HK-2 (cell line): Measurements from ENCODE around the gene CD82.
A peak's percentile ranks its signal among the peaks of the same experiment; 100 is the strongest.
"Not testable (repeated sequence)": the region's sequence is repeated elsewhere in the genome, so short reads cannot be mapped to it uniquely, and the experiment has no call there.

Experiments used
- DNase-seq: peaks from one replicate; pipeline ENCODE4 v3.0.0-alpha.2; 2018; ENCODE audit not compliant: unreplicated experiment

CD82 gene

DNA sequence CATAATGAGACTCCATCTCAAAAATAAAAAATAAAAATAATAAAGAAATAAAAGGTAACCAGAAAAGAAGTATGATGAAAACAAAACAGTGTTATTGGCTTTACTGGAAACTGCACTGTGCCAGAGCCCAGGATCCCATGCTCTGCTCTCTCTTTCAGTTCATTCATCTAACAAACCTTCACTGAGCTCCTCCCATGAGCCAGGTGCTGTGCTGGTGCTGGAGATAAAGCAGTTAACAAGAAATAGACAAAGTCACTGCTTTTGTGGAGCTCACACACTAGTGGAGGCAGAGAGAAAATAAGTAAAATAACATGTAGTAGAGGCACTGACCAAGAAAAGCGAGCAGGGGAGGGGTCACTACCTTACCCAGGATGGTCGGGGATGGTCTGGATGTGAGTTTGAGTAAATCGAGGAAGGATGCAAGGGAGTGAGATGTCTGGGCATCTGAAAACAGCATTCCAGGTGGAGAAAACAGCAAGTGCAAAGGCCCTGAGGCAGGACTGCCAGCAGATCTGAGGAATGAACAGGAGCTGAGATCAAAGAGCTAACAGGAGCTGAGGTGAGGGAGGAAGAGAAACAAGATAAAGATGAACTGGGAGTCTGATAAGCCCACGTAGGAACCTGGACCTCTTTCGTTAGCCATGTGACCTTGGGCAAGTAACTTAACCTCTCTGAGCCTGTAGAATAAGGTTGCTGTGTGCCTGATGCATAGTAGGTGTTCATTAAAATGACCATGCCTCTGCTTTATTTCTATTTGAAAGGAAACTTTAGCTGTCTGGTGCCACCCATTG, 31.3 kb upstream of the CD82 start:
- no peak for DNase-seq

DNA sequence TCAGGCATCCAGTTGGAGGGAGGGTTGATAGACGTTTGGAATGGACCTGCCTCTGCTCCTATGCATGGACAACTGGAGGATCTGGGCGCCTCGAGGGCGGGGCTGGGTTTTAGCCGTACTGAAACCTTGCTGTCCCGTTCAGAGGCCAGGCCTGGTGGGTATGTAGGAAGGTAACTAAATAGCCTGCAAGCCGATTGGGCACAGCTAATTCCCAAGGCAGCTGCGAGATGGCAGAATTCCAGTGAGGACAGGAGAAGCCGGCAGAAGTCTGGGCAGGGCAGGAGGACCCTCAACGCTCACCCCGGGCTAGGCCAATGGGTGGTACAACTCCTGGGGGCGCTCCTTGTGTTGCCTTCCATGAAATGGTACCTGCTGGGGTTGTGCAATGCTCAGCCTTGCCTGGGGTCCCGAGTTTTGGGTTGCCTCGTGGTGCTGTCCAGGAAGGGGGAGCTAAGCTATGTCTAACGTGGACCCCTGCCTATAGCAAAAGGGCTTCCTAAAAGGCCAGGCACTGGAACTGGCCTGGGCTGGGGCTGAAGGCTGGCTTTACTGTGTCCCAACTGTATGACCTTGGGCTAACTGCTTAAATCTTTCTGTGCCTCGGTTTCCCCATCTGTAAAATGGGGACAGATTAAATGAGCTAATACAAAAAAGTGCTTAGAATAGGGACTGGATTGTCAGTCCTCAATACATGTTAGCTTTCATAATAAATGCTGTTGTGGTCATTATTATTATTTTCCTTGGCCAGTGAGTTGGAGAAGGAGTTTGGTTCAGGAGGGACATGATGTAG, 30.1 kb upstream of the CD82 start:
- no peak for DNase-seq

DNA sequence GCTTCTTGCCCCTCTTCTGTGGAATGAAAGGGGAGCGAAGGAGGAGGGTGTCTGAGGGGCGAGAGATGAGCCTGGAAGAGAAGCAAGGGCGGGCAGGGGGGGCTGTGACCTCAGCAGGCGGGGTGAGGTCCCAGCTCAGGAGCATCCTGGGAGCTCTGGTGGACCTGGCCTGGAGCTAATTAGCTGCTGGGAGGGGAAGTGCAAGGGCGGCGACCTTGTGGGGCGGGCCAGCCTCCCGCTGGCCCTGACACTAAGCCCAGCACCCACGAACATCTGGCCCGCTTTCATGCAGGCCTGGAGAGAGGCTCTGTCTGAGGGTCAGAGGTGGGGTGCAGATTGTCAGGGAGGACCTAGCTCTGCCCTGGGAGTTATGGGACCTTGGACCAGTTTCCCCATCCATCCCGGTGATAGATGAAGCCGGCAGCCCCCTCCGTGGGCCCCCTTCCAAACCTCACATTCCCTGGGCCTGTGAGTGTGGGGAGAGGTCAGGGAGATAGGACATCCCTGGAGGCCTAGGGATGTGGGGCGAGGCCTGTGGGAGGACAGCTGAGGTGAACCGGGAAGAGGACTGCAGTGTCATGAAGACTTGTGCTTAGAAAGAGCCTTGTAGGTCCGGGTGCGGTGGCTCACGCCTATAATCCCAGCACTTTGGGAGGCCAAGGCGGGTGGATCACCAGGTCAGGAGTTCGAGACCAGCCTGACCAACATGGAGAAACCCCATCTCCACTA, 28.5 kb upstream of the CD82 start:
- no peak for DNase-seq

DNA sequence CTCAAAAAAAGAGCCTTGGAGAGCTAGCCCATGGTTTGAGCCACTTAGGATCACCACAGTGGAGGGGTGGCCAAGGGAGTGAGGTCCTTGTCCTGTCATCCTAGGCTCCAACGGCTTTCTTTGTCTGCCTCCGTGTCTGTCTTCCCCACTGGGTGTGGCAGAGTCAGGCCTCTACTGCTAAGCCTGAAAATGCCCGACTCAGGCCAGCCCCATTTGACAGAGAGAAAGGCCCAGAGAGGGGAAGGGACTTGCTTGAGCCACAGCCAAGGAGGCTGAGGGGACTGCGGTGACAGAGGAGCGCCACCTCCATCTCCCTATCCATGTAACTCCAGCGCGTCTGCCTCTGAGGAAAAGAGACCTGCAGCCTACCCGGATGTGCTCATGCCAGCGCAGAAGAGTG, 27.8 kb upstream of the CD82 start:
- DNase-seq = no peak

DNA sequence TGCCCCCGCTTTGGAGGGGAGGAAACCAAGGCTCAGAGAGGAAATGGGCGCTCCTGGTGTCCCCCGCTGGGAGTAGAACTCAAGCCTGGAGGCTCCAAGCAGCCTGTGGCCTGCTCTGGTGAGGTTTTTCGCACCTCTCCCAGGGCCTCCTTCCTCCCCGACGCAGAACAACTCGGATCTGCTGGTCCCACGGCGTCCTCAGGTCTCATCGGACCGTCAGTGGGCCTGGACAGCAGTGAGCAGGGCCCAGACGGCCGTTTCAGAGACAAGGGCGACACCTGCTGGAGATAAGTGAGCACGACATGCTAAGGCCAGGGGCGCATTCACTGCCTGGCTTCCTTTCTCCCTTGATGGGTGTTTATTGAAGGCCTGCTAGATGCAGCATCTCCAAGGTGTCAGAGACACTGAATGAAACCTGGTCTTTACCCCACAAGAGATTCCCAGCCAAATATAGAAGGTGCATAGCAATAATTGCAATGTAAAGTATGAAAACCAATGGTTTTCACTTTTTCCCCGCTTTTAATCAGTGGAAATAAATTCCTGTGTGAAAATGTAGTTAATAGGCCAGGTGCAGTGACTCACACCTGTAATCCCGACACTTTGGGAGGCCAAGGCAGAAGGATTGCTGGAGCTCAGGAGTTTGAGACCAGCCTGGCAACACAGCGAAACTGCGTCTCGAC, 26.9 kb upstream of the CD82 start:
- DNase-seq = peak; percentile 67

DNA sequence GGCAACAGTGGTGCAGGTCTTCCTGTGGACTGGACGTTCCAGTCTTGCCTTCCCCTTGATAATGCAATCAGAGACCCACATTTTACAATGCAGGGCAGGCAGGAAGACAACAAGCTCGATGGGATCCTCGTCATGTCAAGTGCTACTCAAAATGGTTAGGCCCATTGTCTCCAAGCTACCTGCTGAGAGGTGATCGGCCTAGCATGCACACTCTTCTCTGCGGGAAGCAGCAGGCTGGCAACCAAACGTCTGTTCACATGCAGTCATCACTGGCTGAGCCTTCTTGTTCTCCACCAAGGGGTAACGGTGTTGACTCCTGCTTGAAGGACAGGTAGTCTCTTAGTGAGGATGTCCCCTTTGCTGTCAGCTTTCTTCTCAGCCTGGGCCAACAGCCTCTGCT, 25.5 kb upstream of the CD82 start:
- no peak for DNase-seq

DNA sequence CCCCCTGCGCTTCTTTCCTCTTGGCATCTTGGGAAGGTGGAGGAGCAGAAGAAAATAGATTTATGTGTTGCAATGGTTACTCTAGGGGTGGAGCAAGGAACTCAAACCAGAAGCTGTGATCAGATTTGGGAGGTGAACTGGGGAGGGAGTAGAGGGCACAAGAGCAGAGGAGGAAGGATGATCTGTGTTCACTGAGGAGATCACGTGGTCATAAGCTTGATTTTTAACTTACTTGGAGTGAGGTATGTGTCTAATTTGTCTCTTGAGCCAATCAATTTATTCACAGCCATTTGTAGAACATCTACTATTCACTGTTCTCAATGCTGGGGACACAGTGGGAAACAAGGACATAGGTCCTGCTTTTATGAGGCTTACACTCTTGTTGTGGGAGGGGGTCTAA, 24.8 kb upstream of the CD82 start:
- no peak for DNase-seq

DNA sequence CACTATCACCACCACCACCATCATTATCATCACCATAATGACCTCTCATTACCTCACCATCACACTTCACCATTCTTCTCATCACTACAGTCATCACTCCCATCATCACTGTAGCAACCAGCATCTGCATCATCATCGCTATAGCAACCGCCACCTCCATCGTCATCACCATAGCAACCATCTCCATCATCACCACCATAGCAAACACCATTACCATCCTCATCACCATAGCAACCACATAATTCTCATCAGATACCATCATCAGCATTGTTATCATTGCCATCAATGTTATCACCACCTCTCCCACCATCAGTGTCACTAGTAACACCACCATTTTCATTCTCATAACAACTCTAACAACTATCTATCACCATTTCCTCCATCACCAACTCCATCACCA, 23.1 kb upstream of the CD82 start:
- no peak for DNase-seq

DNA sequence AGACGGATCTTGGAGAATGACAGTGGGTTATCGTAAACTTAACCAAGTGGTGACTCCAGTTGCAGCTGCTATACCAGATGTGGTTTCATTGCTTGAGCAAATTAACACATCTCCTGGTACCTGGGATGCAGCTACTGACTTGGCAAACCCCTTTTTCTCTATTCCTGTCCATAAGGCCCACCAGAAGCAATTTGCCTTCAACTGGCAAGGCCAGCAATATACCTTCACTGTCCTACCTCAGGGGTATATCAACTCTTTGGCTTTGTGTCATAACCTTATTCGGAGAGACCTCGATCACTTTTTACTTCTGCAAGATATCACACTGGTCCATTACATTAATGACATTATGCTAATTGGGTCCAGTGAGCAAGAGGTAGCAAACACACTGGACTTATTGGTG, 18.5 kb upstream of the CD82 start:
- DNase-seq = not testable (repeated sequence)

DNA sequence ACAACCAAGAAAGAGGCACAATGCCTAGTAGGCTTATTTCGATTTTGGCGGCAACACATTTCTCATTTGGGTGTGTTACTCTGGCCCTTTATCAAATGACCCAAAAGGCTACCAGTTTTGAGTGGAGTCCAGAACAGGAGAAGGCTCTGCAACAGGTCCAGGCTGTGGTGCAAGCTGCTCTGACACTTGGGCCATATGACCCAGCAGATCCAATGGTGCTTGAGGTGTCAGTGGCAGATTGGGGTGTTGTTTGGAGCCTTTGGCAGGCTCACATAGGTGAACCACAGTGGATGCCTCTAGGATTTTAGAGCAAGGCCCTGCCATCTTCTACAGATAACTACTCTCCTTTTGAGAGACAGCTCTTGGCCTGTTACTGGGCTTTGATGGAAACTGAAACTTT, 17.9 kb upstream of the CD82 start:
- DNase-seq = not testable (repeated sequence)

DNA sequence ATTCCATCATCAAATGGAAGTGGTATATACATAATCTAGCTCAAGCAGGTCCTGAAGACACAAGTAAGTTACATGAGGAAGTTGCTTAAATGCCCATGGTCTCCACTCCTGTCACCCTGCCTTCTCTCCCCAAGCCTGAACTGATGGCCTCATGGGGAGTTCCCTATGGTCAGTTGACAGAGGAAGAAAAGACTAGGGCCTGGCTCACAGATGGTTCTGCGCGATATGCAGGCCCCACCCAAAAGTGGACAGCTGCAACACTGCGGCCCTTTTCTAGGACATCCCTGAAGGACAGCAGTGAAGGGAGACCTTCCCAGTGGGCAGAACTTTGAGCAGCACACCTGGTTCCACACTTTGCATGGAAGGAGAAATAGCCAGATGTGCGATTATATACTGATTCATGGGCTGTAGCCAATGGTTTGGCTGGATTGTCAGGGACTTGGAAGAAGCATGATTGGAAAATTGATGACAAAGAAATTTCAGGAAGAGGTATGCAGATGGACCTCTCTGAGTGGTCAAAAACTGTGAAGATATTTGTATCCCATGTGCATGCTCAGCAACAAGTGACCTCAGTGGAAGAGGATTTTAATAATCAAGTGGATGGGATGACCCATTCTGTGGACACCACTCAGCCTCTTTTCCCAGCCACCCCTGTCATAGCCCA, 17.3 kb upstream of the CD82 start:
- no peak for DNase-seq

DNA sequence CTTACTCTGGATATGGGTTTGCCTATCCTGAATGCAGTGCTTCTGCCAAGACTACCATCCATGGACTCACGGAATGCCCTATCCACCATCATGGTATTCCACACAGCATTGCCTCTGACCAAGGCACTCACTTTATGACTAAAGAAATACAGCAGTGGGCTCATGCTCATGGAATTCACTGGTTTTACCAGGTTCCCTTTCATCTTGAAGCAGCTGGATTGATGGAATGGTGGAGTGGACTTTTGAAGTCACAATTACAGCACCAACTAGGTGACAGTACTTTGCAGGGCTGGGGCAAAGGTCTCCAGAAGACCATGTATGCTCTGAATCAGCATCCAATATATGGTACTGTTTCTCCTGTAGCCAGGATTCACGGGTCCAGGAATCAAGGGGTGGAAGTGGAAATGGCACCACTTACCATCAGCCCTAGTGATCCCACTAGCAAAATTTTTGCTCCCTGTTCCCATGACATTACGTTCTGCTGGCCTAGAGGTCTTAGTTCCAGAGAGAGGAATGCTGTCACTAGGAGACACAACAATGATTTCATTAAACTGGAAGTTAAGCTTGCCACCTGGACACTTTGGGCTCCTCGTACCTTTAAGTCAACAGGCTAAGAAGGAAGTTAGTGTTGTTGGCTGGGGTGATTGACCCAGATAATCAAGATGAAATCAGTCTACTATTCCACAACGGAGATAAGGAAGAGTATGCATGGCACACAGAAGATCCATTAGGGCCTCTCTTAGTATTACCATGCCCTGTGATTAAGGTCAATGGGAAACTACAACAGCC, 16.3 kb upstream of the CD82 start:
- DNase-seq = not testable (repeated sequence)

DNA sequence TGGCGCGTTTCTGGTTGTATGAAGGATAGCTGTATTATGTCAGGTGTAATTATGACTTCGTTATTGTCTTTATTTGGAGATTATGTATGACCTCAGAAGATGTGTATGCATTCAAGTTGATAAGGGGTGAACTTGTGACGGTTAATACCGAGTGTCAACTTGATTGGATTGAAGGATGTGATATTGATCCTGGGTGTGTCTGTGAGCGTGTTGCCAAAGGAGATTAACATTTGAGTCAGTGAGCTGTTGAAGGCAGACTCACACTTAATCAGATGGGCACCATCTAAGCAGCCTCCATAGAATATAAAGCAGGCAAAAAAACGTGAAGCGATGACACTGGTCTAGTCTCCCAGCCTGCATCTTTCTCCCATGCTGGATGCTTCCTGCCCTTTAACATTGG, 15.3 kb upstream of the CD82 start:
- DNase-seq = no peak

DNA sequence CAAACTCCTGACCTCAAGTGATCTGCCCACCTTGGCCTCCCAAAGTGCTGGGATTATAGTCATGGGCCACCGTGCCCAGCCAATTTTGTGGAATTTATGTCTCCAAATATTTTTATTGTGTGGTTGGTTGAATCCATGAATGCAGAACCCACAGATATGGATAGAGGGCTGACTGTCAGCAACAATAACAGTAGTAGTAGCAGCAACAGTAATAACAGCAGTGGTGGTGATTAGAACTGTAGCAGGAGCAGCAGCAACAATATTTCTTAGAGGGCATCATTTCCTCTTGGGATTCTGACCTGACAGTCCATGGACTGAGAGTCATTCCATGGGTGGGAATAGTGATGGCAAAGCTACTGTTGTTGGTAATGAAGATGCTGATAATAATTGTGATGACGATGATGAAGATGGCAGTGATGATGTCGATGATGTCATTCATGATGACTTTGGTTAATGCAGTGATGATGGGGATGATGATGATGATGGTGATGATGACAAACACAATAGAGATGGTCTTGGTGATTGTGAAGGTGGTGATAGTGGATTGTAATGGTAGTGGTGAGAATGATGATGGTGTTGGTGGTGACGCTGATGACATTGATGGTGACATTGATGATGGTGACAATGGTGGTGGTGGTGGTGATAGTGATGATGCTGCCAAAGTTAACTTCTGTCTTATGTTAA, 13.9 kb upstream of the CD82 start:
- no peak for DNase-seq

DNA sequence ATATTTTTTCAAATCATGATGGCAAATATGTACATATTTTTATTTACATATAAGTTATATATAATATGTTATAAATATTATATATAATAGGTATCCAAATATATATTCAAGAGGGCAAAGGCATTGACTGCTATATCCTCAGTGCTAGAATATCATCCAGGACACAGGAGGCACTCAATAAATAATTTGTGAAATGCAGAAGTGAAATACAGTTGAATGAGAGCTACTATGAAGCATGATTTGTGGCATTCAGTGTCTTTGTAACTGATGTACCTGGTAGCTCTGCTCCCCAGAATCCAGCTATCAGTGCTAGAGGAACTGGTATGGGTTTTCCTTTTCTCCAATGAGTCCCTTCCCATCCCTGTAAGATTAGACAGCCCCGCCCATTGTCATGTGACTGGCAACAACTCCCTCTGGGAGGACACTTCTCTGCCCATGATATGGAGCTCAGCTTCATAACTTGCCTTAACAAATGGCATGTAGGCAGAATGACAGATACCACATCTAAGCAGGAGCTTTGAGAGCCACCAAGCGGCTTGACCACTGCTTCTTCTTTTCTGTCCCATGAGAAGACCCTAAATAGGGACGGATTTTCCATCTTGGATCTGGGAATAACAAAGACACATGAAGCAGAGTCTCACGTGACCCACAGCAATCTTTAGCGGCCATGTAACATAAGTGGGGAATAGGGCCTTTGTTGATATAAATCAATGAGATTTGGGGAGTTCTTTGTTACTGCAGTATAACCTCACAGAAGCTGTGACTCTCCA, 10.2 kb upstream of the CD82 start:
- no peak for DNase-seq

DNA sequence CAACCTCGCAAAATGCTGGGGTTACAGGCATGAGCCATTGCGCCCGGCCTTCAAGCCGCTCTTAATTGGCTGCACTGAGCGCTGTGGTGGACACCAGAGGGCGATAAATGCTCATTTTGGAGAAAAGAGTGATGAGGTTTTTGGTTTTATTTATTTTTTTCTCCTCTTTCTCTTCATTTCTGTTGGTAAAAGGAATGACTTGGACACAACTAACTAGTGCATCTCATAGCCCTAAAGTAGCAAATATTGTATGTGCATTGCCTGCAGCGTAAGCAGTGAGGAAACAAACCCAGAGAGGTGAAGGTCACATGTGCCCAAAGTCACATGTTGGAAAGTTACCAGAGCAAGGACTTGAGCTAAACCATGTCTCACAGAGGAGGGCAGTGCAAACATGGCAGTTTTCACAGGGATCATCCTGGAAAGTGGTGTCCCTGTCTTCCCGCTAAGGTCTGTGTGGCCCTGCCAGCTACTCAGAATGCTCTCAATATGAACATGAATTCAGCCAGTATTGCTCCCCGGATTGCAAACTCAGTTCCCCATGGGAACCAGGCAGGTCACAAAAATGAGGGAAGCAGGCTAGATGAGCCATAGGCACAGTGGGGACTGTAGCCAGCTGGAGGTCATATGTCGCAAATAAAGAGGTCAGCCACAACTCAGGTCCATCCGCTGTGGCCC, 8.6 kb upstream of the CD82 start:
- DNase-seq = peak; percentile 33

DNA sequence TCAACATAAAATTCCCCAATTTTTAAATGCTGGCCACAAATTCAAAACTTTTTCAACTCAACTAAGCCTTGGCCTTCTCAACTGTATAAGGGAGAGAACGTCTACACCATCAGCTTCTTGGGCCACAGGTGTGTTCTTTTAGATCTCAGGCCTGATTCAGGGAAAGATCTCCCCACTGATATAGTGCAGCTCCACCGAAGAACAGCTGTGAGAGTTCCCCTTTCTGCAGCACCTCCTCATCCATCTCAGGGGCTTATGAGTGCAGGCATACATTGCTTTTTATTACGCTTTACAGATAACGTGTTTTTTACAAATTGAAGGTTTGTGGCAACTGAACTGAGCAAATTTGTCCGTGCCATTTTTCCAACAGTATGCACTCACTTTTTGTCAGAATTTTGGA, 8.0 kb upstream of the CD82 start:
- DNase-seq = no peak

DNA sequence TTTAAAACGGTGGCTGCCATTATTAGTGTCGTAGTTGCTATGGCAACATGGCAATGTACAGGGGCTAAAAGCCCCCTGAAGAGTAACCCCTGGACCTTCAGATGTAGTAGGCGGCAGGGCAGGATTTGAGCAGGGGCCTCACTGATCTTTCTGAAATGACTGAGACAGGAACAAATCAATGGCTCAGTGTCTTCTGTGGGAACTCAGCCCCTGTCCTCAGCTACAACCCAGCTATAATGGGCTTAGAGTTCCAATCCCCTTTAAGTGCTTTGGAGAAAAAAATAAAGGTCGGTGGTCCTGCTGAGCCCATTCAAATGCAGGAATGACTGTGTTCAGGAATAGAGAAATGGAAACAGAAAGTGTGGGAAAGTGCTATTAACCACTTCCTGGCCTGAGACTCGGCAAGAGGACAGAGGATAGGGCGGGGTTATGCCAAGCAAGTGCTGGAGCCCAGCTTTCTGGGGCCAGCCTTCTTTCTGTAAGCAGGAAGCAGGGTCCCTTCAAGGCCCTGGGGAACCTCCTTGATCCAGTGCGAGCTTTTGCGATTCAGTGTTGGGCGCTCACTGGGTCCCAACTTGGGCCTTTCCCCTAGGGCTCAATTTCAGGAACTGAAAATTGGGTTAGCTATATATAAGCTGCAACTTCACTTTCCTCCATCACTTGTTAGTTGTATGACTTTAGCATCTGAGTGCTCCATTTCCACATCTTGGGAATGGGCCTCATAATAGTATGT, 6.1 kb upstream of the CD82 start:
- DNase-seq = no peak
